T-helper 2 cell treated with Interferon-gamma antibody and Interleukin-4, amounts not matched to agents 100 ng/mL and 5 ng/mL, for 36 hours (primary cell): Measurements from ENCODE around the gene PLK4. TPM values are rescaled to one million over a fixed set of nuclear protein-coding genes. Genes with fewer than 3 reads are reported as not detected.
"Not testable (repeated sequence)": the region's sequence is repeated elsewhere in the genome, so short reads cannot be mapped to it uniquely, and the experiment has no call there.

Experiments
- intact Hi-C: fragments of 100-400 bp; cut with micrococcal nuclease; formaldehyde crosslinking; loops from one replicate; pipeline ENCODE4 v1.15.1; 2023
- total RNA-seq: library from RNA; stranded (reverse); gene quantifications from 2 replicates; pipeline ENCODE4 v1.2.3, GENCODE V29; 2022

PLK4 gene
- 47.6 and 55.4 TPM in 2 replicates for total RNA-seq

DNA sequence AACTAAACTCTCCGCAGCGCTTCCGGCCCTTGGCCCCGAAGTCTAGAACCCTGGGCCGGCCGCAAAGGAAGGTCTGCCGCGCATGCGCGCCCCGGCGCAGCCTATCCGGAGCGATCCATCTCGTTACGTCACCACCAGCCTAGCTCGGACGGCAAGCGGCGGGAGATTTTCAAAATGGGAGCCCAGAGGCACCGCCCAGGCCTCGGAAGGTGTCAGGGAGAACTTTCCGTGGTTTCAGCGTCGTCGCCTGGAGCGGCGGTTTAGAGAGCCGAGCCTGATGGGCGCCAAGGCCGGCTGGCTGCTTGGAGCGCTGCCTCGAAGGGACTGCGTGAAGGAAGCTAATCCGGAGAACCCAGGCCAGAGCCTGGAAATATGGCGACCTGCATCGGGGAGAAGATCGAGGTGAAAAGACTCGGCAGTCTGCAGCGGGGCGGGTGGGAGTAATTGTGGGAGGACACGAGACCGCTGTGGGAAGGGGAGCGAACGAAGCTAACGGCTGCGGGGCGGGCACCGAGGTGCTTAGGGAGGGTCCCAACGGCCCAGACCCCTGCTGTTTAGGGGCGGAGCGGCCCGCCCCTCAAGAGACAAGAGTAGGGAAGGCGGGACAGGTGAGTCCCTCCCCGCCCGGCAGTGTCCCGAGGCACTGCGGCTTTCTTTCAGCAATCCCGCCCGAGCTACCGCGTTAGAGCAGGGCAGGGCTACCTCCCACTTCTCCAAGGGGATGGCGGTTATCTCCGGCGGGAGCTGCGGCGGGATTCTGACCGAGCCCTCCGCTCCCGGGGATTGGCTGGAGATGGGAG is at the start of gene PLK4:
PLK4 (plus strand) TSS at position 131 of the 800 bp plus-strand sequence; CDS start at position 373, 242 bp downstream.
- intact Hi-C loops: loop anchor here (1.0 to 2.0 kb wide), 6 partner anchors 84 to 1215 kb away; partner anchors contain the start of genes ABHD18, C4orf33, HSPA4L and LARP1B

GRCh38 chr4:127832585-127832984 is 48.1 kb upstream of the PLK4 start:
- intact Hi-C loops: no loop called here

DNA sequence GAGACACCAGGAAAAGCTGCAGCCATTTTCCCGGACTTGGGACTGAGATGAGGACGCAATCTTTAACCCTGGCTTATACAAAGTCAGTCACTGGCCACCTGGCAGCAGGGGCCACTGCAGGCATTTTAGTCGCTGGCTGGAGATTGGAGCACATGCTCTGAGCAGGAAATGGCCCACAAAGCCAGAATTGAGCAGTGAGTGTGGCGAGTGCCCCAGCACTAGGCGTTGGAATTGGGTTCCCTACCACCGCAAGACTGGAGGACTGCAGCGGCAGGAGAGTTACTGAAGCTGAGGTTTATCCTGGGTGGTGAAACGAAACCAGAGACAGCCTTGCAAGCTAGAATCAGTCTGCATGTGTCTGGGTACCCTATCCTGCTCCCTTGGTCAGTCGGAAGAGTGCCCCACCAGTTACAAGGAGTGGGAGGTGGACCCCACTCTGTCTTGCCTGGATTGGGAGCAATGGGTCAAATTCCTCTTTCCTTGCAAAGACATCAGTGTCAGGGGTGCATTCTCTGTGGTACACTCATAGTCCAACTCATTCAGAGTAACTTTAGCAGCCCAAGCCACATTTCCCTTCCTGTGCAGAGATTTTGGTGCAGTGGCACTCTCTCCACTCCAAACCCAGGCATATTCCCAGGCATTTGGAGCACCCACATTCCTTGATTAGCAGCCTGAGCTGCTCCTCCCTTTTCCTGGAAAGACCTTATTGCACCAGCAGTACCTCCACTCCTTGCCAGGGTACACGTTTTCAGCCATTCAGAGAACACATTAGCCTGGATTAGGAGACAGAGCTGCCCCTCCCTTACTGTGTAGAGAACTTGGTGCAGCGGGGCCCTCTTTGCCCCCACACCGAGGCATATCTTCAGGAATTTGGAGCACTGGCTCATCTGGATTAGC is 36.7 kb upstream of the PLK4 start:
- intact Hi-C loops: no loop called here

- intact Hi-C loops: no loop called here
These were observed 36.0 kb upstream of the PLK4 start for GRCh38 chr4:127844601-127845116.

DNA sequence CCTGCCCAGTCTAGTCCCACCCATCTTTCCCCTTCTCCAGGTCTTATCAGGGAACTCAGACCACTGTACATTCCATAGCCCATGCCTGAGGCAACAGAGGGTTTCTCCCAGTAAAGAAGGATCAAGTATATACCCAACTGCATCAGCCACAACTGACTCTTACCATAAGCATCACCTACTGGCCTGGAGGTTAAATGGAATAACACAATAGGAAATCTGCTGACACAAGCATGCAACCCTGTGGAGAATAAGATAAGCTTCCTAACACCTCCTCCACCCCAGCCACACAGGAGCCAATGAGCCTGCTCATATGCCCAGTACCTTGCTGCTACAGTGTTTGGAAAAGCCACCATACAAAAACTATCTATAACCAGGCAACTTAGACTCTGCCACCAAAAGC is 34.6 kb upstream of the PLK4 start:
- intact Hi-C loops: no loop called here

DNA sequence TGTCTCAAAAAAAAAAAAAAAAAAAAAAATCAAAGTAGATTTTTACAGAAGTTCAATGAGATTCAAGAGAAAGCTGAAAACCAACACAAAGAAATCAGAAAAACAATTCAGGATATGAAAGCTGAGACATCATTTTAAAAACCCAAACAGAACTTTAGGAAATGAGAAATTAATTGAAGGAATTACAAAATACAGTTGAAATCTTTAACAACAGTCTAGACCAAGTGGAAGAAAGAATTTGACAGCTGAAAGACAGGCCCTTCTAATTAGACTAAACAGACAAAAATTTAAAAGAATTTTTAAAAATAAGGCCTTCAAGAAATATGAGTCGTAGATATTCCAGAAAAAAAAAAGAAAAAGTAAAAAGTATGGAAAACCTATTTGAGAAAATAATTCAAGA is 33.9 kb upstream of the PLK4 start:
- intact Hi-C loops: no loop called here

DNA sequence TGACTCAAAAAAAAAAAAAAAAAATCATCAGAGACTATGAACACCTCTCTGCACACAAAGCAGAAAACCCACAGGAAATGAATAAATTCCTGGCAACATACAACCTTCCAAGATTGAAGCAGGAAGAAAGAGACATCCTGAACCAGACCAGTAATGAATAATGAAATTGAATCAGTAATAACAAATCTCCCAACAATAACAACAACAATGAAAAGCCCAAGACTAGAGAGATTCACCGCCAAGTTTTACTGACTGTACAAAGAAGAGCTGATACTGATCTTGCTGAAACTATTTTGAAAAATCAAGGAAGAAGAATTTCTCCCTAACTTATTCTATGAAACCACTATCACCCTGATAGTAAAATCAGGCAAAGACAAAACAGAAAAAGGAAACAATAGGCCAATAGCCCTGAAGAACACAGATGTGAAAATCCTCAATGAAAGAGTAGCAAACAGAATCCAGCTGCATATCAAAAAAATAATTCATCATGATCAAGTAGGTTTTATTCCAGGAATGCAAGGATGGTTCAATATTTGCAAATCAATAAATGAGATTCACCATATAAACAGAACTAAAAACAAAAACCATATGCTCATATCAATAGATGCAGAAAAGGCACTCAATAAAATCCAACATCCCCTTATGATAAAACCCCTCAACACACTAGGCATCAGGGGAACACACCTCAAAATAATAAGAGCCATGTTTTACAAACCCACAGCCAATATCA is 31.0 kb upstream of the PLK4 start:
- intact Hi-C loops: no loop called here

DNA sequence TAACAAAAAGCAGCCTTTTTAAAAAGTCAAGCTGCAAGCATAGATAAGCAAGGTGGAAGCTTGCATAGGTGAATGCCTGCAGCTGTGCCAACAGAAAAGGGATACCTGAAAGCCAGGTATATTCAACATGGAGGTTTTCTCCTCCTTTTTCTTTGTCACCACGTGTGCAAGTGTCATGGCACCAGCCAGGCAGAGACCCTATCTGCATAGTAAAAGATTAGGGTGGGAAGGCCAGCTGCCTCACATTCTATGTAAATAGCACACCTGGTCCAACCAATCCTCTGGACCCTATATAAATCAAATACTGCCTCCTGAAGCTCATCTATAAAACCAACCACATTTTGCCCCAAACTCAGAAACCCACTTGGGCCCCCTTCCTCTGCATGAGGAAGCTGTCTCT is 28.0 kb upstream of the PLK4 start:
- intact Hi-C loops: no loop called here

- intact Hi-C loops: no loop called here
These were observed 24.4 kb upstream of the PLK4 start for GRCh38 chr4:127856196-127856812.

DNA sequence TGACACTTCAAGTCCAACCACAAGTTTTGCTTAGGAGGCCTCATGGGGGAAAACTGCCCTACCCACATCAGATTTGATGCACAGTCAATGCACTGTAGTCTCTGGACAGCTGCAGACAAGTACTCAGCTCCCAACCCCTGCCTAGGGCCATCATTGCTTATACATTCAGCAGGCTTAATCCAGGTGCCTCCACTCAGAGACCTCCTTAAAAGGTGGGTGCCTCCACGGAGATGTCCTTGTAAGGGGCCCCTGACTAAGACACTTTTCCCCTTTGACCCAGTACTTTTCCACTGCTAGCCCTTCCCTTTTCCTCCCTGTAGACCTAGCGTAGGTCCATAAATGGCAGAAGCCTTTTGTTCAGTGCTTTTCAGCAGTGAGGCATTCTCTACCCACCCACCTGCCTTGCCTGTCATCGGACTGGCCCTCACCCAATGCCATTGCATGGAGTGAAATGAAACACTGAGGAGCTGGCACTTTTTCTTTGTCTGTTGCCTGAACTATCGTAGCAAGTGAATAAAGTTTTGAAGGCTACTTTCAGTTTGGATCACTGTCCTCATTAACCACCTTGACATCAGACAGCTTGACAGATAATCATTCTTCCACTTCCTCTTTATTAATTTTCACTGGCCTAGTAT is 23.8 kb upstream of the PLK4 start:
- intact Hi-C loops: no loop called here

GRCh38 chr4:127857641-127858040 is 23.1 kb upstream of the PLK4 start:
- intact Hi-C loops: no loop called here

- intact Hi-C loops: no loop called here
These were observed 12.5 kb upstream of the PLK4 start for GRCh38 chr4:127868196-127868595.

DNA sequence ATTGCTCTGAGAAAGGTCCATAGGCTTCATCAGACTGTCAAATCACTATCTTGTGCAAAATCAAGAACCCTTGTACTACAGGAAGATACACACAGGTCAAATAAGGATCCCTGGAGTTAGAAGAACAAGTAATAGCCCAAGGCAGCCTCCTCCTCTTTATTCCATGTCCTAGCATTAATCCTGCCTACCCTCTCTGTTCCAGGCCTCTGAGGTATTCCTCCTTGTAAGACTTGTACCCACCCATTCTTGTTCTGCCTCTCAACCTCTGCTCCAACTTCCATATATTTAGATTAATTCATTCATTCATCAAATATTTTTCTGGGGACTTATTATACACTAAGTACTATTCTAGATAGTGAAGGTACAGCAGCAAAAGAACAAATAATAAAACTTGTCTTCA is 10.4 kb upstream of the PLK4 start:
- intact Hi-C loops: no loop called here

- intact Hi-C loops: no loop called here
These were observed 10.0 kb upstream of the PLK4 start for GRCh38 chr4:127870688-127871087.

DNA sequence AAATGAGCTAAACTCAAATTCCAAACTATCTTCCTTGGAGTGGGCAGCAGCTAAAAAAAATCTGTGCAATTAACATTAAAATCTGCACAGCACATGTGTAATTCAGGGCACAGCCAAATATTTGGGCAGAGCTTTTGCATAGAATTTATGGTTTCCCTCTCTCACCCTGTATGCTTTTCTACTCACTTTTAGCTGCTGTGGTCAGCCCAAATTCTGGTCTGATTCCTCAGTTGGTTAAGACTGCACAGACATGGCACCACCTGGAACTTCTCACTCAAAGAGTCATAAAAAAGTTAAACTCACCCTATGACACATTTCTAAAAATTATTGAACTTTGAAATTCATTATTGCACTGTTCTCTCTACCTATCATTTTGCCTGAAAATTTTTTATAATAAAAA is 4.9 kb upstream of the PLK4 start:
- intact Hi-C loops: no loop called here

- intact Hi-C loops: loop anchor here (1.0 to 2.0 kb wide), 3 partner anchors 99 to 929 kb away; partner anchors contain the start of genes HSPA4L and LARP1B
These were observed 821 bp downstream of the PLK4 start for GRCh38 chr4:127881563-127881864.

DNA sequence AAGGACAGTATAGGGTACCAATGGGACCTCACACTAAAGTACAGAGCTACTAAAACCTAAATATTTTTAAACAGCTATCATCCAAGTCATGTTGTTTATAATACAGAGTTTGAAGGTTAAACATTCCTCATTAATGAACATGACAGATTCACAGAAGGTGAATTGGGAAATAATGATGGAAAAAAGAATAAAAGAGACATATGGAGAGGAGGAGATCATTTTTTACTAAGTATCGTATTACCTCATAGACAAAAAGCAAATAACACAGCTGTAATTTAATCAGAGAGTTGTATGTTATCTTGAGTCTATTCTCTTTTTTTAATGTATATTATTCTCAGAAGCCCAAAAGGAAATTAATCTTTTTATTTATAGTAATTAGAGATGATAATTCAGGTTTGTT is 7.9 kb downstream of the PLK4 start:
- intact Hi-C loops: no loop called here

- intact Hi-C loops: no loop called here
These were observed 9.2 kb downstream of the PLK4 start for GRCh38 chr4:127889903-127890302.

- intact Hi-C loops: no loop called here
These were observed 15.4 kb downstream of the PLK4 start for GRCh38 chr4:127896069-127896468.

DNA sequence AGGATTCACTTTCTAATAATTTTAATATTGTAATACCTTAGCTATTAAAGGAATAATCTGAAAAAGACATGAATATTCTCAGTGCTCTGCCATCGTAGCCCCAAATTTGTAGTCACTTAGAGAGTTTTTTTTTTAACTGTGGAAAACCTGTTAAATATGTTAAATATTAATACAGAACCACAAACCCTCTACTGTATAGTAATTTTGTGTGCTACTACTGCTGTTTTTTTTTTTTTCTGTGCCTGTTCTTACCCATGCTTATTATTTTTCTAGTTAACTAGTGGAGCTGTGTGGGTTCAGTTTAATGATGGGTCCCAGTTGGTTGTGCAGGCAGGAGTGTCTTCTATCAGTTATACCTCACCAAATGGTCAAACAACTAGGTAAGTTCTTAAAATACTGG is 15.8 kb downstream of the PLK4 start:
- intact Hi-C loops: no loop called here

GRCh38 chr4:127899682-127900081 is 19.0 kb downstream of the PLK4 start:
- intact Hi-C loops: not testable (repeated sequence)
